Activated CD8-positive, alpha-beta memory T cell treated with anti-CD3 and anti-CD28 coated beads for 36 hours (primary cell): ENCODE data around the gene DLGAP1. TPM values are rescaled to one million over a fixed set of nuclear protein-coding genes. Genes with fewer than 3 reads are reported as not detected.
"Not testable (repeated sequence)": the region's sequence is repeated elsewhere in the genome, so short reads cannot be mapped to it uniquely, and the experiment has no call there.

ENCODE experiments used
- CTCF ChIA-PET: fragments of 350-600 bp; sonication (Branson Sonifier 250); formaldehyde crosslinking; loops from one replicate; lab custom pipeline; 2021; ENCODE audit warnings: antibody characterized with exemption; lab: Charles Lee
- POLR2A ChIA-PET: fragments of 350-600 bp; sonication (Branson Sonifier 250); formaldehyde crosslinking; loops from one replicate; lab custom pipeline; 2021; ENCODE audit warnings: antibody characterized with exemption; lab: Charles Lee
- total RNA-seq, 2 experiments: library from RNA; stranded (reverse); gene quantifications; one replicate each; pipeline ENCODE4 v1.2.3, GENCODE V29; 2021

The DLGAP1 gene
- total RNA-seq, 2 experiments from 2014 or later: not detected

DNA sequence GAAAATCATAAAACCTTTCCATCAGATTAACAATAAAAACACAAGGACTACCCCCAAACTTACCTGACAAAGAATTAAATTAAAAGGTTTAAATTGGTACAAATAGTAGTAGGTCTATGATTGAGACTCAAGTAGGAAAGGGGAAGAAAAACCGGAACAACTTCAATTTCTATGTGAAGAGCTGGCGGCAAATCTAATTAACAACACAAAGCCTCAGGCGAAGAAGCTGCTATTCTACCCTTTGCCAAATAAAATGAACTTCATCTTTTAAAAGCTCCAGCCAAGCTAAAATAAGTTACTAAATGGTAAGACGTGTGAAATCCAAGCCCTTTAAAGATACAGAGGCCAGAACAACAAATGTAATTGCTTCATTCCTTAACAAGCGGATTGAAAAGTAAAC lies 146.5 kb downstream of the DLGAP1 start:
- CTCF ChIA-PET: no interaction called here
- POLR2A ChIA-PET: no interaction called here

DNA sequence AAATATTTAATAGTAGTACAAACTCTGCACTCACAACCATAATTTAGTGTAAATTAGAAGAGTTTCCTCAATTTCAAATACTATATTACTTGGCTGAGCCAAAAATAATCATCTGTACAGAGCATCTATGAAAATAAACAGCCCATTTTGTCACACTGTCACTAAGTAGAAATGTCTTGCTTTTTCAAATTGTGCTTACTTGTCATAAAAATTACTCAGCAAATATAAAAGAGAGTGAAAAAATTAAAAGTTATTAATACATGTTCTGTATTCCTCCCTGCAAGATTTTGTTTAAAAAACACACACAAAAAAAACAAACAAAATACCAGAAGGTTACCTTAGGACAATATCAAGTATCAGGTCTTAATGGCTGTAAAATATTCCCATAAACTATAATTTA lies 155.7 kb downstream of the DLGAP1 start:
- CTCF ChIA-PET: no interaction called here
- POLR2A ChIA-PET: no interaction called here

DNA sequence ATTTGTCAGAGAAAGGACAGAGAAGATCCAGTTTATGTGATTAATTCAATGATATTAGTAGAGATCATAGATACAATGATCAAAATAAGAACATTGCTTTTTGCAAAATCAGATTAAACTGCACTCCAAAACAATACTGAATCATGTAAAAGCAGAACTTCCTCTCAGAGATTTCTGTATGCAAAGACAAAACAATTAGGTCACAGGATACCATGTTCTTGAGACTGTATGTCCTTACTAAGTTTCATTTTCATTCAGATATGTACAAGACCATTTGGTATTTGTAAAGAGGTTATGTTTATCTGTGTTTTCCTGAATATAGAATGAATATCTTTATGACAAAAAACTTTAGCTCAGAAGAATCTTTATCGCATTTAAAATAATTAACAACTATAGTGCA lies 161.8 kb downstream of the DLGAP1 start:
- CTCF ChIA-PET: no interaction called here
- POLR2A ChIA-PET: no interaction called here

DNA sequence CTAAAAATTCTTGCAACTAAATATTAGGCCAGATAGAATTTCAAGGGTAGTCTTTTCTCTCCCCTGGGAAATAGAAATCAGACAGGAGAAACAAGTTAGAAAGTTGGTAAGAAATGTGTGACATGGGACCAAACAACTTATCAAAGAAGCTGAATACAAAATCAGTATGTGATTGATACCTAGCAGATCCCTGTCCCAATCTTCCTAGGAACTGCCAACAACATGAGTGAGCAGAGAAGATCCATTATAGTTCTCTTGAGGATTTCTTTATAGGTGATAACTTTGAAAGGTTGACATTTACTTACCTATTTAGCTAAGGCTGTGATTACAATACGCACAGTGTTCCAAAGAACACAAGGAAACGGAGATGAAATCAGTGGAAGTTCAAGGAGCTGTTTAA lies 162.4 kb downstream of the DLGAP1 start:
- POLR2A ChIA-PET: no interaction called here
- CTCF ChIA-PET: no interaction called here

DNA sequence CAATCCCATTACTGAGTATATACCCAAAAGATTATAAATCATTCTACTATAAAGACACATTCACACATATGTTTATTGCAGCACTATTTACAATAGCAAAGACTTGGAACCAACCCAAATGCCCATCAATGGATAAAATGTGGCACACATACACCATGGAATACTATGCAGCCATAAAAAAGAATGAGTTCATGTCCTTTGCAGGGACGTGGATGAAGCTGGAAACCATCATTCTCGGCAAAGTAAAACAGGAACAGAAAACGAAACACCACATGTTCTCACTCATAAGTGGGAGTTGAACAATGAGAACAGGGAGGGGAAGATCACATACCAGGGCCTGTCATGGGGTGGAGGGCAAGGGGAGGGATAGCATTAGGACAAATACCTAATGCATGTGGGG lies 167.8 kb downstream of the DLGAP1 start:
- CTCF ChIA-PET, POLR2A ChIA-PET: not testable (repeated sequence)

DNA sequence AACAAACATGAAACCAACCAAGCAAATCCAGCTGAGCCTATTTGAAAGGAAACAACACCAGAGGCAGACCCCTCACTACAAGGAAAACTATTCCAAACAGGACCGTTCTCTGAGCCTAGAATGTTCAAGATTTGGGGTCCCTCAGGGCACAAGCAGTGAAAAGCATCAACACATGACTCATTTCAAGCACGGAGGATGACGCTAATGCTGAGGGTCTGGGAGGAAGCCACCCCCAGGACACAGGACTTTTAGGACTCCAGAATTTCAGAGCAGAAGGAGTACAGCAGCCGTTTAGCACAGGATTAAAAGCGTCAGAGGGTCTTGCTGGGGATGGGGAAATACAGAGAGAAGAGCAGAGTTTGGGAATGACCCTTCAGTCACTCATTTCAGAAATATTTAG lies 168.9 kb downstream of the DLGAP1 start:
- ChIA-PET POLR2A (no interaction called here), CTCF (no interaction called here)

DNA sequence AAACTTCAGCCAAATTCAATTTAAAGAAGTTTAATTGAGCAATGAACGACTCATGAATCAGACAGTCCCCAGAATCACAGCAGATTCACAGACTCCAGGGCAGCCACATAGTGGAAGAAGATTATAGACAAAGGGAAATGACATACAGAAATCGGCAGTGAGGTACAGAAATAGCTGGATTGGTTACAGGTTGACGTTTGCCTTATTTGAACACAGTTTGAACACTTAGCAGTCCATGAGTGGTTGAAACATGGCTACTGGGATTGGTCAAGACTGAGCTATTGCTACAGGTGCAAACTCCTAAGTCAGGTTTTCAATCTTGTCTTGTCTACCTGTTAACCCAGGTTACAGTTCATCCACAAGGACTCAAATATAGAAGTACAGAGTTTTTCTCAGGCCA lies 169.6 kb downstream of the DLGAP1 start:
- POLR2A ChIA-PET: no interaction called here
- CTCF ChIA-PET: no interaction called here

DNA sequence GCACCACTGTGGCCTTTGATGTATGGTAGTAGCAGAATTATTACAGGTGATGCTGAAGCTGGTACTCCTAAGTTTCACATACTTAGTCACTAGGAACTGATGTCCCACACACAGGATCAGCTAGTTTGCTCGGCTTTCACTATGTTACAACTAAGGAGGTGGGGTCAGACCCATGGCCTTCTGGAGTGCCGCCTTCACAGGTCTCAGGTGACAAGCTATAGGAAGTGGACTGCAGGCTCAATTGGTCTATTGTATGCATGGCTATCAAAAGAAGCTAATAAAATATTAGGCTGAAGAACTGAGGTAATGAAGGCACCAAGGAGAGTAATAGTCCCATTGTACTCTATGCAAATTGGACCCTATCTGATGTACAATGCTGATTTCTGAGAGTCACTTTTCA lies 170.6 kb downstream of the DLGAP1 start:
- POLR2A ChIA-PET: no interaction called here
- CTCF ChIA-PET: no interaction called here

DNA sequence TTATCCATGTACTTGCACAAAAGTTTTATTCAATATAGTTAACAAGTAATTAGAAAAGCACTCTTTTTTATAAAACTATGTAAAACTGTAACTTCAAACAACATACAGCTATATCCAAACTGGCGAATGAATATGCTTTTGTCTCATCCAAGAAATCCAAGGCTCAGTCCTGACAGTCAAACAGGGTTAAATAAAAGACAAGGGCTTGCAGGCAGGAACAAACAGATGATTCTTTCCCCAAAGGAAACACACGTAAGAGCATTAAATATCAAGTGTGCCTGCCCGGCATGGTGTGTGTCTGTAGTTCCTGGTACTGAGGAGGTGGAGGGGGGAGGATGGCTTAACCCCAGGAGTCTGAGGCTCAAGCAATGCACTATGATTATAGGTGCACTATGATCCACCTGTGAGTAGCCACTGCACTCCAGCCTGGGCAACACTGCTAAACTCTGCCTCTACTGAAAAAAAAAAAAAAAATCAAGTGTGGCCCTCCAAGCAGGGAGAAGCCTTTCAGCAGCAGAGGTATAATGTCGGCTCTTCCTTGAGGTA lies 171.3 kb downstream of the DLGAP1 start:
- CTCF ChIA-PET: no interaction called here
- POLR2A ChIA-PET: no interaction called here

DNA sequence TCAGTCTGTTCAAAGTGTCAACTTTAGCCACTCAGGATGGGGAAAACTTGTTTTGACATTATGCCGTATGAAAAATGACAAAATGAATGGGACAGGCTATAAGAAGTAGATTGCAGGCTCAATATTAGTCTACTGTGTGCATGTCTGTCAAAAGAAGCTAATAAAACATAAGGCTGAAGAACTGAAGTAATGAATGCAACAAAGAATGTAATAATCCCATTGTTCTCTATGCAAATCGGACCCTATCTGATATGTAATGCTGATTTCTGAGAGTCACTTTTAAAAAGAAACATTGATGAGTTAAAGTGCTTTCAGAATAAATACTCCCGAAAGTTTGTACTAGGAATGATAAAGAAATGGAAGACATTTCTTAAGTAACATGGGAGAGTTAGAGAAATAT lies 172.2 kb downstream of the DLGAP1 start:
- POLR2A ChIA-PET: no interaction called here
- CTCF ChIA-PET: no interaction called here

DNA sequence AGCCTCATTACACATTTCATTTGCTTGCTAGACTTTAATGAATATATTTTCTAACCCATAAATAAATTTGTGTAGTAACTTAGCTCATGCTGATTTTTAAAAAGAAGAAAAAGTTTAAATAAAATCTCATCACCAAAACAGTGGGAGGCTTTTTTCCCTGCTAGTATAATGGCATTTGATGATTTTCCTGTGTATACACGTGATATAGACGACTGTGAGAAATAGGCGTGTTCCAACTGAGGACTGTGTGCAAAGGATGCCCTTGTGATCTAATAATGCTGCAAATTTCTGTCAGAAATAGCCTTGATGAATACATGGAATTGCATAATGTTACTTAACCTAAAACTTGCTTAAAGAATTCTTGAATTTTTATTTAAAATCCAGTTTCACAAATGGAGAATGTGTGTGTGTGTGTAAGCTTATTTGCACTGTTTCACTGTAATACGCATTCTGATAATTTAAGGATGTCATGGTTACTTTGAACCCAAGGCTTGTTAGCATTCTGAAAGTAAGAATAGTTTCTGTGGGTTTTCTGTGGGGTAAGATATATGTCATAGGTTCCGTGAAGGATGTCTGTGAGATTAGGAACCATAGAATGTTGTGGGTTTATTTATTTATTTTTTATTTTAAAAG lies 178.0 kb downstream of the DLGAP1 start:
- POLR2A ChIA-PET: no interaction called here
- CTCF ChIA-PET: no interaction called here

DNA sequence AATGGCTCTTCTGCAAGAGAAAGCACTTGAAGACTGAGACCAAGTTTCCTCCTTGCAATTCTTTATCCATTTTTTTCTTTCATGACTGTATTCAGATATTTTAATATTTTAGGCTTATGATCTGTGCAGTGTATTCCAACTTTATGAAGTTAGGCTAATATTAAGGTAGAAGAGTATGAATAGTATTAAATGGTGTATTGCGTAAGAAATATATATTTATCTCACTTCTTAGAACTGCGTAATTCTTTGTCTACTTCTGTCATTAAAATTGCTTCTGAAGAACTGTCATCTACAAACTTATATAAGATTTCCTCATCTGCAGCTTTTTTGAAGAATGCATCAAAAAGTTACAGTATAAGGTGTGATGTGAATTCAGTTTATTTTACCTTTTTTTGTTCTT lies 183.2 kb downstream of the DLGAP1 start:
- ChIA-PET POLR2A (no interaction called here), CTCF (no interaction called here)

DNA sequence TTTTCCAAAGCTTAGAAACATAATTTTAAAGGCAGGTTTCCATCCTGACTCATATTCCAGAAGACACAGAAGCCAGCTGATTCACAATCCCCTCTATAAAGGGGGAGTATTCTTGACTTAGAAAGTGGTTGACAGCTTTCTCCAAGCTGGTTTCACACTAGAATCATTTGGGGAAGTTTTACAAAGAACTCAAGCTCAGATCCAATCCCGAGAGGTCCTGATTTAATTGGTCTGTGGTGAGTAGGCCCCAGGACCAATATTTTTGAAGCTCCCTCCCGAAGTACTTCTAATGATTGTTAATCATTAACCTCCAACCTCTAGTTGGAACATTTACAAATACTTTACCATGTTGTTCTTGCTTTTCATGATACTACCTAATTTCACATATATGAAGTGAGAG lies 184.1 kb downstream of the DLGAP1 start:
- POLR2A ChIA-PET: no interaction called here
- CTCF ChIA-PET: no interaction called here

DNA sequence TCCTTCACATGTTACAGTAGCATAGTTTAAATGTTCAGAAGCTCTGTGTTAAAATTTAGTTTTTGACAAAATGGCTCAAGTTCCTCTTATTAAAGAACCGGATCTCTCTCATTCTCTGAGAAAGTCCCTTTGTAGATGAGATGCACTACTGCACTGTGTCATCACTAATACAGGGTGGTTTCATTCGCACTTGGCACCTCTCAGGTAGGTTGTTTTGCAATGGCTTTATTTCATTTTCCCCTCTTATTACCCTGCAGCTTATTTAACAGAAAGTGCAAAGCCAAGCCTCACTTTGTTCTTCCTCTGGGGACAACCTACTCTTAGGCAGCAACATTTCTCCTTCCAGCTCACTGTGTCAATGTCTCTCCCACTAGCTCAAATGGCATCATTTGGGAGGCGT lies 185.1 kb downstream of the DLGAP1 start:
- ChIA-PET POLR2A (no interaction called here), CTCF (no interaction called here)

DNA sequence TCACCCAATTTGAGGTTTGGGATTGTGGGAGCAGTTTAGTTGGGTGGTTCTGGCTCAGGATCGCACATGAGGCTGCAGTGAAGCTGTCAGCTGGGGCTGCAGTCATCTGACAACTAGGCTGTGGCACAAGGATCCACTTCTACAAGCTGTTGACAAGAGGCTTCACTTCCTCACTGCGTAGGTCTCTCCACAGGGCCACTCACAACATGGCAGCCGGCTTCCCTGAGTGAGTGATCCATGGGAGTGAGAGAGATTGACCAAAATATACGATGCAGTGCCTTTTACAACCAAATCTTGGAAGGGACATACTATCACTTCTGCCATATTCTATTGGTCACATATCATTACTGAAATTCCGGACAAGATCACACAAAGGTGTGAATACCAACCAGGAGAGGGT lies 187.5 kb downstream of the DLGAP1 start:
- ChIA-PET CTCF (no interaction called here), POLR2A (no interaction called here)

DNA sequence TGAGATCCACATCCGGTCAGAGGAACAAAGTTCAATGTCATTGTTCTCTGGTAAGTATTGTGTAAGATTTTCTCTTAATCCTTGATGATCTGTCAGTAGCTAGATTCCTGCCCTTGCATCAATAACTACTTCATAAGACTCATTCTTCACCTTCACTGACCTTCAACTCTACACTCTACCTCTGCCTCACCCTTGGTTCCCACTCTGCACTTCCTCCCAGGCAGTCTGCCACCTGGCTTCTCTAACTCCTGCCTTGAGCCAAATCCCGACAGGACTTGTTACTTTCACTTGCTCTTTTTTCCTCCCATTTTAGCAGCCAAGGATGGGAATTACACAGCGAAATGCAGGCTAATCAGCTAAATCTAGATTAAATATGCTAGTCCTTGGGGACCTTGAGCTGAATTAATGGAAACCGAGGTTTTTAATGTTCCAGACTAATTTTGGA lies 190.7 kb downstream of the DLGAP1 start:
- POLR2A ChIA-PET: no interaction called here
- CTCF ChIA-PET: no interaction called here

DNA sequence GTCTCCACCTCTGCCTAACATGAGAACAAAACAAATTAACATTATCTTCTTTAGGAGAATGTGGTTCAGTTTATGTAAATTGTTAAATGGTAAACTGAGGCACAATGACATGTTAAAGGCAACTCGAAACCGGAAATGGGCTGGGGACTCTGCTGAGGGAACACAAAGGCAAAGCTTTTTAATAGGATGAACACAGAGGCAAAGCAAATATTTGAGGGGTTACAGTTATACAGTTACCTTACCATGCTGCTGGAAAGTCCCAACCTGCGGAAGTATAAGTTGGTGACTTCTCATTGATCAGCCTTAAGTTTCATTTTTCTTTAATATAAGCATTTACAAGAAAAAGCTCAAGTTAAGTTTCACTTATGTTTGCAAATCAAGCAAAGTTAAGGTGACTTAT lies 195.0 kb downstream of the DLGAP1 start:
- CTCF ChIA-PET: no interaction called here
- POLR2A ChIA-PET: no interaction called here

DNA sequence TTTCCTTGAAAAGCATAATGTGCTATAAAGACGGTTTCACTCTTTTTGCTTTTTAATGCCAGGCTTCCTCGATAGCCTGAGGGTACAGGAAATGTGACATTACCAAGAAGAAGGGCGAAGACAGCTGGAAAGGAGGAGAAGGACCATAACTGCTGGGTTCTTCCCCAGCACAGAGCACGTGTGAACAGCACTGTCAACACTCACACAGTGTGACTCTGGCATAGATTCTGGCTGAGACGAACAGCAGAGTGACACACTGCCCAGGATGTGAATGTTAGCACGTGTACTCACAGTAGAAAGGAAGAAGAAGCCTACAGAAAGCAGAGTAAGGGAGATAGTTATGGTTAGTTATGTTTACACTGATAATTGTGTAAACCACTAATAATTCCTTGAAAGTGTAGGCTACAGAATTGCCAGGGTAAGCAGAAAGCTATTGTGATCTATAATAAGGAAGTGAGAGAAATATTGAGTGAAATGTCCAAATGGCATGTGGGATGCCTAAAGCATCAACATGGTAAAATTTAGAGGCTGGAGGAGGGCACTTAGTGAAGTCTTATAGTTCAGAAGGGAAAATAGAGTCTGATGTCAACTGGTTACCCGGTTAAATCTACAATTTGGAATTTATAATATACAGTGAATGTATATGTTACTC lies 198.2 kb downstream of the DLGAP1 start:
- POLR2A ChIA-PET: no interaction called here
- CTCF ChIA-PET: no interaction called here

DNA sequence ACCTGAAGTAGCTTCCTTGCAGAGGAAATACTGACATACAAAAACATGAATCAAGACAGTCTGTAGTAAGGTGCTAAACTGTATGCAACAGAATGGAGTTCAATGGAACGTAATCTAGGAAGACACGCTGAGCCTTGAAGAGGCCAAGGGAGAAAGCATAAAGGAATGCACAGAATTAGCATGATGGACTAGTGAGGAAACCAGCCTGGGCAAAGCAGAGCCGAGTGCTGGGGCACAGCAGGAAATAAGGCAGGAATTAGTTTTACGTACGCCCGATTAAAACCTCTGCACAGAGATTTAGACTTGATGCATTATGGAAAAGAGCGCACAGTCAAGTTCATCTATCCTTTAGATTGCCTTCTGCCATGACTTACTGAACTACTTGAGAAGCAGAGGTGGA lies 200.3 kb downstream of the DLGAP1 start:
- POLR2A ChIA-PET: no interaction called here
- CTCF ChIA-PET: interaction anchor here (1.1 kb wide), 1 partner anchor 13 kb away, joined by 3 read pairs; no protein-coding TSS in a partner anchor

DNA sequence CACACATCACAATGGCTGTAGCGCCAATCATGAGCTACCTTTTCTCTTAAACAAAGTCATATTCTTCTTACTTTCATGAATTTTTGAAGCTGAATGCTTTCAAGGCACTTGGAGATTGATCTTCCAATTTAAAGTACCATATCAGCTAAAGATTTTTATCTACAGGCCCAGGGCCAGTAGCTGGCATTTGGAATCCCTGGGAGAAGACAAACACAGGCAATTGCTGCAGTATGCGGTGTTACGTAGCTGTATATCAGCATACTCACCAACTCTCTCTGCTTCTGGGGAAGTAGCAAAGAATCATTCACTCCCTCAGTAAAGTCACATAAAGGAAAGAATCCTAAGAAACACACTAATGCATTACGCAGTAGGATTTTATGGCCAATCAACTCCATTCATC lies 202.3 kb downstream of the DLGAP1 start:
- ChIA-PET POLR2A (no interaction called here), CTCF (no interaction called here)

DNA sequence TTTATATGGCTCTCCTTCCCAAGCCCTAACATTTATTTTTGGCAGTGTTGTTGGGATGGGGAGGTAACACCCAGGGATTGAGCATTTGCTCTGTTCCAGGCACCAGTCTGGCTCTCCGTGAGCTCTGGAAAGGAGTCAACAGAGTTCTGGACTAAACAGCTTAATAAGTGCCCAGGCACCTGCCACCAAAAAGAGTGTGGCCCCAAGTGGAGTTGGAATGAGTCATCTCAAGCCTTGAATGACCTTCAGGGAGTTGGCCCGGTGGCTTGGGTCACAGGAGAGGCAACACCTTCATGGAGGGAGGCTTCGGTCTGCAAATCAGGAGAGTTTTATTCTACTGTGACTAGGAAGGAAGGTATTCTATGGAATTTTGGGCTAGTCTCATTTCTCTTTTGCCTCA lies 203.2 kb downstream of the DLGAP1 start:
- ChIA-PET POLR2A (no interaction called here), CTCF (no interaction called here)
